Ascending aorta (tissue), 2 donors: ENCODE results near the gene RAB6A. TPM values are rescaled to one million over a fixed set of nuclear protein-coding genes. Genes with fewer than 3 reads are reported as not detected.

Source experiments
- DNase-seq, 2 donors: peaks; one replicate each; pipeline ENCODE4 v3.0.0-alpha.2; 2019; ENCODE audit warnings: low spot score in 2 of 2
- H3K27ac ChIP-seq, 2 donors: fragments of 200-600 bp; sonication (generic); one replicate each; pipeline ENCODE4 v1.5.1; 2016 to 2017; ENCODE audit warnings: mild to moderate bottlenecking in 1 of 2
- H3K27me3 ChIP-seq: fragments of 200-600 bp; sonication (generic); one replicate; pipeline ENCODE4 v1.5.1; 2017
- H3K36me3 ChIP-seq, 2 donors: fragments of 200-600 bp; sonication (generic); one replicate each; pipeline ENCODE4 v1.5.1; 2016
- H3K4me1 ChIP-seq, 2 donors: fragments of 200-600 bp; sonication (generic); one replicate each; pipeline ENCODE4 v1.5.1; 2016 to 2017; ENCODE audit warnings: mild to moderate bottlenecking in 1 of 2
- H3K4me3 ChIP-seq, 2 donors: fragments of 200-600 bp; sonication (generic); one replicate each; pipeline ENCODE4 v1.5.1; 2016 to 2017; ENCODE audit warnings: mild to moderate bottlenecking in 1 of 2
- H3K9me3 ChIP-seq, 2 donors: fragments of 200-600 bp; sonication (generic); one replicate each; pipeline ENCODE4 v1.5.1; 2016
- CTCF ChIP-seq, 3 experiments: fragments of 200-600 bp in 2 of 3; fragments of 450-650 bp in 1 of 3; sonication (generic) in 2 of 3; IDR thresholded peaks; one replicate each; pipeline ENCODE4 v1.5.1; 2016 to 2019; ENCODE audit warnings: antibody characterized with exemption in 3 of 3, mild to moderate bottlenecking in 1 of 3, moderate library complexity in 1 of 3
- intact Hi-C: fragments of 100-400 bp; cut with DNase I; formaldehyde crosslinking; loops from one replicate; pipeline ENCODE4 v1.15.1; 2023
- total RNA-seq: library from RNA; depleted of rRNA; stranded (reverse); fragments of >200 nt; gene quantifications from one replicate; pipeline ENCODE4 v1.1.0, GENCODE V29; 2016

The RAB6A gene
- total RNA-seq, 1 donor from 2014 or later: 86.3 TPM

- TF ChIP-seq CTCF (IDR thresholded peaks at IDR 0.05): no peak
- H3K27ac ChIP-seq: no peak overlapping the region
- H3K9me3 ChIP-seq: no peaks in the 10 kb centered on the region
- DNase-seq: no peak
- no peak overlapping the region for H3K4me3 ChIP-seq
- peaks cover 0 to 3% of the 10 kb centered on the region in 2 donors for H3K4me1 ChIP-seq
- H3K27me3 ChIP-seq: no peaks in the 10 kb centered on the region
- intact Hi-C loops: no loop called here
- H3K36me3 ChIP-seq: no peaks in the 10 kb centered on the region
Observed at GRCh38 chr11:73656985-73657384, 103.9 kb downstream of the RAB6A start.

- TF ChIP-seq CTCF (IDR thresholded peaks at IDR 0.05): no peak
- no peaks in the 10 kb centered on the region for H3K4me1 ChIP-seq
- H3K36me3 ChIP-seq: no peaks in the 10 kb centered on the region
- H3K27me3 ChIP-seq: no peaks in the 10 kb centered on the region
- intact Hi-C loops: no loop called here
- no peak overlapping the region for H3K4me3 ChIP-seq
- no peak overlapping the region for H3K27ac ChIP-seq
- no peaks in the 10 kb centered on the region for H3K9me3 ChIP-seq
- no peak for DNase-seq
Observed at GRCh38 chr11:73655686-73656085, 105.2 kb downstream of the RAB6A start.

- H3K9me3 ChIP-seq: no peaks in the 10 kb centered on the region
- intact Hi-C loops: no loop called here
- DNase-seq: no peak
- no peak for TF ChIP-seq CTCF (IDR thresholded peaks at IDR 0.05)
- no peak overlapping the region for H3K4me3 ChIP-seq
- H3K4me1 ChIP-seq: no peaks in the 10 kb centered on the region
- H3K27me3 ChIP-seq: no peaks in the 10 kb centered on the region
- H3K36me3 ChIP-seq: no peaks in the 10 kb centered on the region
- no peak overlapping the region for H3K27ac ChIP-seq
Observed at GRCh38 chr11:73654482-73655021, 106.3 kb downstream of the RAB6A start.

GRCh38 chr11:73653996-73654395 lies 106.9 kb downstream of the RAB6A start:
- DNase-seq: no peak
- Histone ChIP-seq H3K4me1 (no peaks in the 10 kb centered on the region), H3K4me3 (no peak overlapping the region), H3K27ac (no peak overlapping the region), H3K9me3 (no peaks in the 10 kb centered on the region), H3K36me3 (no peaks in the 10 kb centered on the region), H3K27me3 (no peaks in the 10 kb centered on the region)
- TF ChIP-seq CTCF (IDR thresholded peaks at IDR 0.05): no peak
- intact Hi-C loops: no loop called here

- H3K9me3 ChIP-seq: no peaks in the 10 kb centered on the region
- DNase-seq: no peak
- intact Hi-C loops: no loop called here
- TF ChIP-seq CTCF (IDR thresholded peaks at IDR 0.05): no peak
- no peaks in the 10 kb centered on the region for H3K36me3 ChIP-seq
- H3K27ac ChIP-seq: no peak overlapping the region
- no peaks in the 10 kb centered on the region for H3K4me1 ChIP-seq
- no peak overlapping the region for H3K4me3 ChIP-seq
- H3K27me3 ChIP-seq: no peaks in the 10 kb centered on the region
Observed at GRCh38 chr11:73652856-73653559, 107.9 kb downstream of the RAB6A start.
